Fibroblast of the aortic adventitia (primary cell): Measurements from ENCODE around the gene SKOR1. TPM values are rescaled to one million over a fixed set of nuclear protein-coding genes. Genes with fewer than 3 reads are reported as not detected.

Source experiments
- DNase-seq: peaks from one replicate; pipeline ENCODE4 v3.0.0-alpha.2; 2010; ENCODE audit warnings: low read depth
- H3K4me3 ChIP-seq: 2 replicates; pipeline ENCODE4 v1.5.1; 2011; ENCODE audit warnings: low read depth, mild to moderate bottlenecking, control low read depth, low read length, moderate library complexity
- CTCF ChIP-seq: IDR thresholded peaks from 2 replicates; pipeline ENCODE4 v1.5.1; 2011; ENCODE audit warnings: mild to moderate bottlenecking, low read length, control low read depth, inconsistent platforms; ENCODE audit not compliant: insufficient read depth
- total RNA-seq: library from RNA; depleted of rRNA; stranded (reverse); fragments of >200 nt; gene quantifications from 2 replicates; pipeline ENCODE4 v1.2.3, GENCODE V29; 2012; ENCODE audit warnings: low replicate concordance

Gene SKOR1
- total RNA-seq, 1 donor: 0.09 TPM

GRCh38 chr15:67829647-67830504 lies 4.6 kb downstream of the SKOR1 start:
- no peak overlapping the region for H3K4me3 ChIP-seq
- TF ChIP-seq CTCF: no peak
- no peak for DNase-seq

GRCh38 chr15:67831363-67831762 lies 6.1 kb downstream of the SKOR1 start:
- no peak for TF ChIP-seq CTCF
- H3K4me3 ChIP-seq: no peak overlapping the region
- no peak for DNase-seq

GRCh38 chr15:67832031-67832551 lies 6.8 kb downstream of the SKOR1 start:
- H3K4me3 ChIP-seq: no peak overlapping the region
- TF ChIP-seq CTCF: no peak
- peak; percentile 39 for DNase-seq

GRCh38 chr15:67832897-67833709 lies 7.8 kb downstream of the SKOR1 start:
- H3K4me3 ChIP-seq: no peak overlapping the region
- DNase-seq: no peak
- TF ChIP-seq CTCF: no peak

- no peak overlapping the region for H3K4me3 ChIP-seq
- no peak for DNase-seq
- TF ChIP-seq CTCF: peak; percentile 57
These were observed 8.6 kb downstream of the SKOR1 start for GRCh38 chr15:67833710-67834511.

GRCh38 chr15:67834581-67835296 lies 9.4 kb downstream of the SKOR1 start:
- no peak for DNase-seq
- no peak overlapping the region for H3K4me3 ChIP-seq
- no peak for TF ChIP-seq CTCF
